Erythroblast (primary cell): Measurements from ENCODE around the gene CD300LD.

Experiments
- GATA1 ChIP-seq: IDR thresholded peaks from 2 replicates; pipeline ENCODE4 v1.6.1; 2011; ENCODE audit warnings: low read depth, mild to moderate bottlenecking, control low read depth, low read length, moderate library complexity
- POLR2A ChIP-seq: IDR thresholded peaks from 2 replicates; pipeline ENCODE4 v1.6.1; 2011; ENCODE audit warnings: mild to moderate bottlenecking, low read length

GRCh38 chr17:74599023-74599399, 6.9 kb upstream of the CD300LD start:
- TF ChIP-seq POLR2A, result no peak
- TF ChIP-seq GATA1, result no peak
